HL-60 (cell line): Measurements from ENCODE around the gene IRS4.

Experiments
- CTCF ChIP-seq: IDR thresholded peaks from one replicate; pipeline ENCODE4 v1.5.1; 2011; ENCODE audit warnings: low read length, control low read depth, inconsistent platforms; ENCODE audit not compliant: insufficient read depth
- GABPA ChIP-seq: IDR thresholded peaks from 2 replicates; pipeline ENCODE4 v1.6.1; 2012; ENCODE audit warnings: low read depth
- POLR2AphosphoS5 ChIP-seq: IDR thresholded peaks from 2 replicates; pipeline ENCODE4 v1.6.1; 2012; ENCODE audit warnings: low read depth
- REST ChIP-seq: IDR thresholded peaks from 2 replicates; pipeline ENCODE4 v1.6.1; 2012; ENCODE audit warnings: low read depth; ENCODE audit not compliant: insufficient replicate concordance

- TF ChIP-seq REST (no peak), POLR2AphosphoS5 (no peak), CTCF (no peak), GABPA (no peak)
Observed at GRCh38 chrX:108772549-108772948, 36.2 kb upstream of the IRS4 start.
